GM12878 (cell line): ENCODE measurements around the gene ITGA2. TPM values are rescaled to one million over a fixed set of nuclear protein-coding genes. Genes with fewer than 3 reads are reported as not detected.

Experiments
- ATAC-seq: fragments of 200-7000 bp; cut with Tn5 transposase; 3 replicates; pipeline ENCODE4 v1.9.1; 2020; ENCODE audit warnings: mild to moderate bottlenecking, moderate library complexity
- BruUV-seq: library from RNA; stranded (reverse); fragments of 400-500 nt; replicated peaks from 2 replicates; lab custom pipeline; 2021; lab: Mats Ljungman, UMichigan
- CTCF ChIA-PET: fragments of 300-600 bp; sonication (Branson Sonifier 250); formaldehyde crosslinking; extraction: SDS; loops from one replicate; lab custom pipeline; 2021; ENCODE audit warnings: inconsistent platforms; lab: Yijun Ruan, JAX
- POLR2A ChIA-PET: fragments of 350-600 bp; formaldehyde crosslinking; extraction: SDS; loops from one replicate; lab custom pipeline; 2021; ENCODE audit warnings: inconsistent platforms; lab: Charles Lee
- RAD21 ChIA-PET: fragments of 300-600 bp; sonication (Branson Sonifier 250); formaldehyde crosslinking; loops from one replicate; lab custom pipeline; 2023; ENCODE audit warnings: antibody characterized with exemption; ENCODE audit not compliant: unreplicated experiment; lab: Charles Lee
- SMC1A ChIA-PET: fragments of 300-600 bp; sonication (Branson Sonifier 250); formaldehyde crosslinking; loops from one replicate; lab custom pipeline; 2023; ENCODE audit not compliant: unreplicated experiment, uncharacterized antibody; lab: Charles Lee
- DNase-seq: peaks from one replicate; pipeline ENCODE4 v3.0.0-alpha.2; 2011; ENCODE audit warnings: low read depth, low spot score
- FAIRE-seq: peaks from 3 replicates; lab custom pipeline; 2011; peaks lifted over from hg19 to GRCh38; lab: Jason Lieb, UNC
- H2AFZ ChIP-seq: 2 replicates; pipeline ENCODE4 v1.6.0; 2011; ENCODE audit warnings: low read depth, low read length, control low read depth; ENCODE audit not compliant: control insufficient read depth
- H3K27ac ChIP-seq: 2 replicates; pipeline ENCODE4 v1.5.1; 2011; ENCODE audit warnings: control low read depth; ENCODE audit not compliant: control insufficient read depth, insufficient read depth
- H3K27me3 ChIP-seq, 2 experiments: replicated peaks in 1 of 2; 2 replicates each; pipeline versions ENCODE4 v1.6.0 to v1.6.1; 2011; ENCODE audit warnings: low read length in 1 of 2; ENCODE audit not compliant: control insufficient read depth in 2 of 2, insufficient read depth in 2 of 2
- H3K36me3 ChIP-seq, 2 experiments: 2 replicates each; pipeline ENCODE4 v1.5.1; 2011; ENCODE audit warnings: low read length in 1 of 2; ENCODE audit not compliant: control insufficient read depth in 2 of 2, insufficient read depth in 2 of 2
- H3K4me1 ChIP-seq: 2 replicates; pipeline ENCODE4 v1.6.1; 2011; ENCODE audit warnings: mild to moderate bottlenecking, low read length, moderate library complexity, mixed read lengths; ENCODE audit not compliant: control insufficient read depth, insufficient read depth
- H3K4me2 ChIP-seq: 2 replicates; pipeline ENCODE4 v1.6.0; 2011; ENCODE audit warnings: control low read depth; ENCODE audit not compliant: control insufficient read depth, insufficient read depth
- H3K4me3 ChIP-seq: fragments of 200-600 bp; sonication (generic); 2 replicates; pipeline ENCODE4 v1.5.1; 2016
- H3K79me2 ChIP-seq: 2 replicates; pipeline ENCODE4 v1.6.0; 2011; ENCODE audit warnings: low read length; ENCODE audit not compliant: control insufficient read depth, insufficient read depth
- H3K9ac ChIP-seq: 2 replicates; pipeline ENCODE4 v1.8.0; 2011; ENCODE audit warnings: low read length, control low read depth, mixed read lengths; ENCODE audit not compliant: control insufficient read depth, insufficient read depth
- H3K9me3 ChIP-seq: replicated peaks from 3 replicates; pipeline ENCODE4 v1.5.1; 2011; ENCODE audit warnings: mild to moderate bottlenecking, low read length; ENCODE audit not compliant: control insufficient read depth, insufficient read depth
- H4K20me1 ChIP-seq: 2 replicates; pipeline ENCODE4 v1.6.0; 2011; ENCODE audit not compliant: control insufficient read depth, insufficient read depth
- DPF2 ChIP-seq: fragments of 450-650 bp; IDR thresholded peaks from 2 replicates; pipeline ENCODE4 v1.6.1; 2017; ENCODE audit warnings: mild to moderate bottlenecking
- E2F4 ChIP-seq: IDR thresholded peaks from 2 replicates; pipeline ENCODE4 v1.6.1; 2012; ENCODE audit warnings: low read depth, low read length, improper control_type of control experiment
- EP300 ChIP-seq, 2 experiments: fragments of 150-350 bp in 1 of 2; IDR thresholded peaks; 2 replicates each; pipeline ENCODE4 v1.6.1; 2011 to 2012; ENCODE audit warnings: low read depth in 2 of 2, low read length in 2 of 2, borderline replicate concordance in 1 of 2, improper control_type of control experiment in 1 of 2, inconsistent platforms in 1 of 2; ENCODE audit not compliant: control insufficient read depth in 1 of 2
- FOS ChIP-seq: IDR thresholded peaks from 3 replicates; pipeline ENCODE4 v1.6.1; 2011; ENCODE audit warnings: borderline replicate concordance; ENCODE audit not compliant: insufficient read length; ENCODE audit errors: extremely low read depth
- IRF5 ChIP-seq: fragments of 450-650 bp; IDR thresholded peaks from 2 replicates; pipeline ENCODE4 v1.6.1; 2017; ENCODE audit warnings: borderline replicate concordance
- MXI1 ChIP-seq: fragments of 150-350 bp; IDR thresholded peaks from 2 replicates; pipeline ENCODE4 v1.6.1; 2011; ENCODE audit warnings: low read depth, mild to moderate bottlenecking, inconsistent platforms, low read length, improper control_type of control experiment
- MYC ChIP-seq: IDR thresholded peaks from 2 replicates; pipeline ENCODE4 v1.6.1; 2011; ENCODE audit warnings: mild to moderate bottlenecking, low read length, moderate library complexity, inconsistent platforms; ENCODE audit not compliant: insufficient read depth, insufficient replicate concordance, insufficient read length, severe bottlenecking
- POU2F2 ChIP-seq: IDR thresholded peaks from 3 replicates; pipeline ENCODE4 v1.6.1; 2011; ENCODE audit warnings: low read depth, mild to moderate bottlenecking, low read length, borderline replicate concordance
- RB1 ChIP-seq: fragments of 450-650 bp; formaldehyde crosslinking; IDR thresholded peaks from 2 replicates; pipeline ENCODE4 v1.6.1; 2017; ENCODE audit warnings: mild to moderate bottlenecking, borderline replicate concordance
- RELA ChIP-seq: fragments of 450-650 bp; IDR thresholded peaks from 2 replicates; pipeline ENCODE4 v1.8.0; 2014; ENCODE audit warnings: borderline replicate concordance; ENCODE audit not compliant: partially characterized antibody
- SIN3A ChIP-seq: IDR thresholded peaks from 2 replicates; pipeline ENCODE4 v1.6.1; 2012; ENCODE audit warnings: low read depth, low read length, improper control_type of control experiment
- SMC3 ChIP-seq: IDR thresholded peaks from 2 replicates; pipeline ENCODE4 v1.6.1; 2011; ENCODE audit warnings: low read length, improper control_type of control experiment, borderline replicate concordance
- SPI1 ChIP-seq: IDR thresholded peaks from 2 replicates; pipeline ENCODE4 v1.6.1; 2011; ENCODE audit warnings: low read depth, mild to moderate bottlenecking, low read length, moderate library complexity, borderline replicate concordance; ENCODE audit not compliant: insufficient read depth
- ZNF622 ChIP-seq: fragments of 450-650 bp; IDR thresholded peaks from 2 replicates; pipeline ENCODE4 v1.6.1; 2017; ENCODE audit warnings: mild to moderate bottlenecking, inconsistent platforms
- ZNF687 ChIP-seq: fragments of 450-650 bp; IDR thresholded peaks from 2 replicates; pipeline ENCODE4 v1.6.1; 2017; ENCODE audit warnings: mild to moderate bottlenecking, moderate library complexity
- WGBS: methylation state at CpG from one replicate; pipeline ENCODE4 v1.1.6; 2016; ENCODE audit warnings: low lambda C conversion rate; ENCODE audit not compliant: insufficient replicate concordance, insufficient coverage; ENCODE audit errors: missing lambda C conversion rate; 5-methylcytosine and 5-hydroxymethylcytosine counted together
- in situ Hi-C: fragments of 300-500 bp; cut with MboI; formaldehyde crosslinking; loops from 9 replicates; pipeline ENCODE4 v1.14.3; 2018; ENCODE audit warnings: mixed read lengths
- intact Hi-C: fragments of 100-400 bp; cut with micrococcal nuclease; formaldehyde crosslinking; loops from one replicate; pipeline ENCODE4 v1.14.2; 2022; ENCODE audit not compliant: unreplicated experiment
- polyA plus RNA-seq, 11 experiments: library from polyadenylated mRNA; depleted of rRNA in 4 of 11; unstranded in 6 of 11; stranded (reverse) in 5 of 11; fragments of >200 nt; fragmentation: Nextera tagmentation in 4 of 11; fragmentation: Illumina TruSeq in 1 of 11; extraction: Ambion mirVana in 4 of 11; extraction: Trizol in 1 of 11; gene quantifications; 1 replicate in 1 of 11; 2 replicates in 10 of 11; pipeline versions ENCODE4 v1.2.1 to v1.2.3, GENCODE V29; 2011 to 2016; ENCODE audit warnings: inconsistent platforms in 2 of 11, missing spikeins in 2 of 11, low read depth in 1 of 11
- total RNA-seq, 4 experiments: library from RNA; depleted of rRNA in 3 of 4; stranded (reverse); fragments of >200 nt in 3 of 4; fragmentation: Illumina TruSeq in 1 of 4; extraction: Trizol in 1 of 4; gene quantifications; 2 replicates each; pipeline versions ENCODE4 v1.2.1 to v1.2.3, GENCODE V29; 2013 to 2021

Gene ITGA2
- total and polyA plus RNA-seq, 10 of the 15 experiments (the other 5 are each of a cell fraction or from before 2014, with no cell fraction given): under 0.01 to 0.13 (median 0.03) TPM; not detected in 6

- no peaks in the 10 kb centered on the region for H3K79me2 ChIP-seq
- POLR2A ChIA-PET: no interaction called here
- TF ChIP-seq ZNF687: no peak
- no peak for TF ChIP-seq FOS
- TF ChIP-seq EP300 (IDR thresholded peaks at IDR 0.05; ENCODE audit: borderline replicate concordance in 1 of 2, control insufficient read depth in 1 of 2, low read depth in 2 of 2, low read length in 2 of 2): no peak
- no peak for TF ChIP-seq SPI1
- no peak for TF ChIP-seq RB1
- TF ChIP-seq POU2F2: no peak
- TF ChIP-seq SMC3: no peak
- no peak for TF ChIP-seq SIN3A
- no peak for TF ChIP-seq MYC
- TF ChIP-seq MXI1: no peak
- no peak for TF ChIP-seq RELA
- no peak for TF ChIP-seq IRF5
- TF ChIP-seq ZNF622: no peak
- TF ChIP-seq DPF2: no peak
- TF ChIP-seq E2F4: no peak
Measured at GRCh38 chr5:53006911-53007890, 18.0 kb downstream of the ITGA2 start.

More at GRCh38 chr5:53006911-53007890, 18.0 kb downstream of the ITGA2 start:
- Histone ChIP-seq H3K36me3 (no peaks in the 10 kb centered on the region), H3K9me3 (no peaks in the 10 kb centered on the region), H2AFZ (no peak overlapping the region), H3K27ac (no peak overlapping the region), H3K4me3 (no peak overlapping the region), H4K20me1 (no peaks in the 10 kb centered on the region), H3K9ac (no peak overlapping the region), H3K4me1 (no peaks in the 10 kb centered on the region), H3K4me2 (no peak overlapping the region), H3K27me3 (0 out of 4 replicates have a peak, but pooled peaks cover 0 to 2% of the 10 kb centered on the region in 2 experiments)
- DNase-seq (no peak), FAIRE-seq (no peak), ATAC-seq (no peak)
- ChIA-PET CTCF (no interaction called here), SMC1A (no interaction called here), RAD21 (no interaction called here)
- intact Hi-C loops (no loop called here), in situ Hi-C loops (no loop called here)
- BruUV-seq: no TSS peak
- WGBS: 31% methylated on average over 4 of the region's 4 CpGs
